Stimulated activated CD8-positive, alpha-beta memory T cell treated with anti-CD3 and anti-CD28 coated beads, Interleukin-7, amount 100 ng/mL, for 4 hours (primary cell): Measurements from ENCODE around the gene PLPP3.

Source experiments
- DNase-seq, 2 donors: peaks; one replicate each; pipeline ENCODE4 v3.0.0-alpha.2; 2020; ENCODE audit warnings: low read depth in 2 of 2

Gene PLPP3

DNA sequence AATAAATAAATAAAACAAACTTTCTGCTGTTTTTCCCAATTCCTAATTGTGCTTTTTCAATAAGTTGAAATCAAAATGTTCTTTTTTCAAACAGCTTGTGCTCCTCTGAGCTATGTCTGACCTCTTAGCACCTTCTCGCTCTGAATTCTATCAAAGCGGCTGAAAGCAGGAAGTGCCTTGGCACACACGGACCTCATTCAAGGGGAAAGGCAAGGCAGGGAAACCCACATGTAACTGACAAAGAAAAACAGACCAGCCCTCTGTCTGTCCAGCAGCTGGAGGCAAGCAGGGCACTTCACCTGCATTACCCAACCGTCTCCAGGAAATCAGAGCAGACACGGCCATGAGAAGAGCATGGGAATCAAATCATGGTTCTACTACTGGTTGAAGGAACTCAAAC, 56.7 kb downstream of the PLPP3 start:
- DNase-seq: no peak

DNA sequence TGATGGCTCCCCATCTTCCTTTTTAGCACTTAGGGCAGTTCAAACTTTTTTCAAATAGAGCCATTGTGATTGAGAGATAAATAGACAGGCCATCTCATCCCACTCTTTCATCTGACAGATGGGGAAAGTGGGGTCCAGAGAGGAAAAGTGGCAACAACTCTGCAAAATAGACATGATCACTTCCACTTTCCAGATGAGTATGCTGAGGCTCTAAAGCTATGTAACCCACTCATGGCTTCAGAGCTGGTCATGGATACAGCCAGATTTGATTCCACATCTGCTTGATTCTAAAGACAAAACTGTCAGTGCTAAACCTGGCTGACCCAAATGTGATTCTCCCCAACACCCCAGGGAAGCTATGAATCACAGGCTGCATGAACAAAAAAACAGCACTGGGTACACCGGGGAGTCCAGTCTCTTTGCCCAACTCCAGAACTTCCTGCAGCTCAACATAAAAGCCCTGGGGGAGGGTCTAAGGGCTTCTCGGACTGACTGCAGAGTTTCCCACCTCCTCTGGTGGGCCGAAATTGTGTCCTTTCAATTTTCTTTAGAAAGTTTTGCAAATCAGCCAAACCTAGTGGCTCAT, 59.3 kb downstream of the PLPP3 start:
- no peak for DNase-seq

DNA sequence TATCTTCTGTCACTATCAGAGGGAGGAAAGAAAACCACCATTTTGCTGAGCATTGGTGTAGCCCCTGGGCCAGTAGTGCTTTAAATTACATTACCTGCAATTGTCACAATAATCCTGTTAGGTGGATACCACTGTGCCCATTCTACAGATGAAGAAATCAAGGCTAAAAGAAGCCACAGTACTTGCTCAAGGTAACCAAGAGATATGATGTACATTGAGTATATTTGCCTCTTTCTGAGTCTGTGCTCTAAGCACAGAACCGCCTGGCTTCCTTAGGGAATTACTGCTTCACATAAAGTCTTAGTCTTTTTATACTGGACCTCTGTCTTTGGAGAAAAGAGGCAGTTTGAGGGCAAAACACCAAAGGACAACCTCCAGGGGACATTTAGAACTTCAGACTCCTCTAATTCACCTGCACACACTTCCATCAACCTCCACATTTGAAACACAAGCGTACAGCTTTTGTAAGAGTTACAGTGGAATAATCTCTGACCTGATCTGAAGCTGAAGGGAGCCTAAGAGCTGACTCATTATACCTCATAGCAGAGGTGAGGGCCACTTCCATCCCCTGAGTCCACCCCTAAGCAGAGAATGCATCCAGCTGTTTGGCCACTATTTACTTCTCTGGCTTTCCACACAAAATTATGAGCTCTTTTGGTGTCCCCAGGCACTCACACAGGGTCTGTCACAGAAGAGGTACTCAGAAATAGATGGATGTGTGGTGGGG, 61.8 kb downstream of the PLPP3 start:
- no peak for DNase-seq

DNA sequence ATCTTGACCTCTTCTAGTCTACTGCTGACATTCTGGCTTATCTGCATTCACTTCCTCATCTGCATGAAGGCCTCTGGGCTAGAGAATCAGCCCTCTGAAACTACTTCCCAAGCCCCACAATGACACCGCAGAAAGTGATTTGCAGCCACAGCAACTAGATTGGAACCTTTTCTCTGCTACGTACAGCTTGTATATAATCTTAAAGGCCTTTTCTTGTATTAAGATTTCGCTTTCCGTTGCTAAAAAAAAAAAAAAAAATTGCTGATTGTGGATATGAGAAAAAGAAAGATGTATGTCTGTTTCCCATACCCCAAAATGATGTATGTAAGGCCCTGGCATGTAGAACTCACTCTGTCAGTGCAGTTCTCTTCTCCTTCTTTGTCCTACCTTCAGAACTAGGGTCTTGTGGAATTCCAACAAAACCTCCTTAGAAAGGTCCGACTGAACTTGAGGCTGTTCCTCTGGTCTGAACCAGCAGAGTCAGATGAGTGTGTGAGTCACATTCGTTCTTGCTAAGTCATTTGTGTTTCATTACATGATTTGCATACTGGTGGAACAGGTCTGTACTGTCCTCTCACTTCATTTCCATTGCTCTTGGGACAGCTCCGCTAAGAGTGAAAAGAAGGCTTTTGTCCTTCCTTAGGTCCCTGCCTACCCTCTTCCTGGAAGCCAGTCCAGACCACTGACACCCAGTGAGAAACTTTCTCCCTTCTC, 62.7 kb downstream of the PLPP3 start:
- DNase-seq: no peak

DNA sequence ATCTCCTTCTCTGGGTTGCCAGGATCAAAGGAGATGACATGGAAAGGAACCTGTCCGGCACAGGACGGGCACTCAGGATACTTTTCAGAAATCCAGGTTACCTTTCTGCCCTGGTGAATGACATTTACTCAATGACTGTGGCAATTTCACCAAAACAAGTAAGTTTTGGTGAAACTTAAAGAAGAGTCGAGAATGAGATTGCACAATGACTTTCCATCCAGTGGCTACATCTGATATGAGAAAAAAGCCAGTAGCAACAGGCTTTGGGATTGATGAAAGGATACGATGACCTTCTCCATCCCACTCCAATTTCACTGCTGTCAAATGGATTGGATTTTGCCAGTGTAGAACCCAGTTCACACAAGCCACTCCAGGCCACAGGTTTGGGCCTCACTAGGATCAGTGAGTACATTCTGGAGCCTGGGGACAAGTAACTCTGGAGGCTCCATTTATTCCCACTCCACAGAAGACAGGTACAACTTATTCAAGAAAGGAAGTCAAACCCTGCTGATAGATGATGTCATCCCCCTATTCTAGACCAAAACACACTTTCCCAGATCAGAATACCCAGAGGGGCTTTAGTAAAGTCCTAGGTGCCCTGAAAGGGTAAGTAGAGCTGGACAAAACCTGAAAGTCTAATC, 63.3 kb downstream of the PLPP3 start:
- DNase-seq: no peak

DNA sequence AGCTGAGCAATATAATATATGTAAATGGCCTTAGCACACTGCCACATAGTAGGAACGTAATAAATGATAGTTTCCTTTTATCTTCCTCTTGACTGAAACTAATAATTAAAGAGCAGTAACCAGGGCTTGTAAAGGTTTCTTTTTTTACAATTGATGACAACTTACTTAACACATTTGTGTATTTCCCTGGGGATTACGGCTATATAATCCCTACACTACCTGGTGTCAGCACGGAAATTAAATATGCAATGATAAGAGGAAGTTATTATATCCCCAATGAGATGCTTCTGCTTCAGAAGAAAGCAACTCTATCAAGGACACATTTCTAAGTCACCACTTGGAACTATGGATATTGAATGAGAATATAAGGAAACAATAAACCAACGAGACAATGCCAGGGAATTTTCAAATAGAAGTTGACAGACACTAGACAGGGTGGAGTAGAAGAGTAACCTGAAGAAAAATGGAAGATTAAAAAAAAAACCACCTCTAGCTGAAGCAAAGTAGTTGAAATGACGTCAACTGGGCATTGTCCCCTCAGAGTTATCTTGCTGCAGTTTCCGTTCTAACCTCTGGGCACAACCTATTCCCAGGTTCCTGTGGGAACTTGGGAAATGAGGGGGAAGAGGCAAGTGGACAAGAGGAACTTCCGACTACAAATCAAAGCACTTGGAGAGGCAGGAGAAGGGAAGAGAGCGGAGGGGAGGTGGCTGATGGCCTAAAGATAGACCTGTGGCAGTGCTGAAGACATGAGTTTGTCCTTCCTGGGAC, 66.5 kb downstream of the PLPP3 start:
- DNase-seq: no peak

DNA sequence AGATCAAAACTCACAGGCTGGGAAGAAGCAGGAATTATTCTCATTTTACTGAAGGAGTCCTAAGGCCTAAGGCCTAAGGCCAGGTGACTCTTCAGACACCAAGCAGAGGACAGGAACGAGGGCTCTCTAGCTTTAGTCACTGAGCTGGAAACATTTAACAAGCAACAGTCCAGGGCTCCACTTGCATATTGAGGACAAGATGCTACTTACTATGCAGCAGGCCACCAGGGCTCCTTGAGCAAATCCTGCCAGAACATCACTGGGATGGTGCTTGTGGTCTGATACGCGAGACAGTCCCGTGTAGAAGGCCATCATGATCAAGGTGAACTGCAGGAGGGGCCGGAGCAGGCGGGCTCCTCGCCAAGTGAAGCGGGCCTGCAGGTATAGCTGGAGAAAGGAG, 67.6 kb downstream of the PLPP3 start:
- DNase-seq: no peak

DNA sequence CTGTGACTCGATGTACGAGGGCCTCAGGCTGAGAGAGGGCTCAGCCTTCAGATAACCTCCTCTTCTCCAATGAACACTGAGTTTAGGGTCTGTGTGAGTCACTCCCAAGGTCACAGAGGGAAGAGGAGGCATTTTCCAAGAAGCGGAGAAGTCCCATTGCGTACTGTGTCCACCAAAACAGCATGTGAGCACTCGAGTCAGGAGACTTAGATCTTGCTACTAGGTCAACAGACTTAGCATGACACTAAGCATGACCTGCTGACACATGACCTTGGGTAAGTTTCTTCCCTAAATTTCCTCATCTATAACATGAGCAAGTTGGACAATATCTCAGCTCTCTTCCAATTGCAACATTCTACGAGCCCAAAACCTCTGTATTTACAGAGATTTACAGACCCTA, 68.0 kb downstream of the PLPP3 start:
- no peak for DNase-seq

DNA sequence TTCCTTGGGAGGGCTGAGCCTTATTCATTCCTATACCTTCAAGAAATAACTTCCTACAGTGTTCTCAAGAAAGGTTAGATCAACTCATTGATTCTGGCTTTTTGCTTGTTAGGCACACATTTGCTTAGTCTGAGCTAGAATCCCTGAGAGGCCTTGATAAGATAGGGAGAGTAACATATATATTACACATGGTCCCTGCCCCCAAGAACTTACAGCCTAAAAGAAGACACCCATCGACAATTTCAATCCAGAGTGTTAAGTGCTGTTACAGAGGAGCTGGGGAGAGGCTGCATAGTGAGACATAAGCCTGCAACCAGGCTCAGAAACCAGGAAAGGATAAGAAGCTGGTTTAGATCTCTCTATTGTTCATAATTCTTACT, 68.7 kb downstream of the PLPP3 start:
- no peak for DNase-seq

DNA sequence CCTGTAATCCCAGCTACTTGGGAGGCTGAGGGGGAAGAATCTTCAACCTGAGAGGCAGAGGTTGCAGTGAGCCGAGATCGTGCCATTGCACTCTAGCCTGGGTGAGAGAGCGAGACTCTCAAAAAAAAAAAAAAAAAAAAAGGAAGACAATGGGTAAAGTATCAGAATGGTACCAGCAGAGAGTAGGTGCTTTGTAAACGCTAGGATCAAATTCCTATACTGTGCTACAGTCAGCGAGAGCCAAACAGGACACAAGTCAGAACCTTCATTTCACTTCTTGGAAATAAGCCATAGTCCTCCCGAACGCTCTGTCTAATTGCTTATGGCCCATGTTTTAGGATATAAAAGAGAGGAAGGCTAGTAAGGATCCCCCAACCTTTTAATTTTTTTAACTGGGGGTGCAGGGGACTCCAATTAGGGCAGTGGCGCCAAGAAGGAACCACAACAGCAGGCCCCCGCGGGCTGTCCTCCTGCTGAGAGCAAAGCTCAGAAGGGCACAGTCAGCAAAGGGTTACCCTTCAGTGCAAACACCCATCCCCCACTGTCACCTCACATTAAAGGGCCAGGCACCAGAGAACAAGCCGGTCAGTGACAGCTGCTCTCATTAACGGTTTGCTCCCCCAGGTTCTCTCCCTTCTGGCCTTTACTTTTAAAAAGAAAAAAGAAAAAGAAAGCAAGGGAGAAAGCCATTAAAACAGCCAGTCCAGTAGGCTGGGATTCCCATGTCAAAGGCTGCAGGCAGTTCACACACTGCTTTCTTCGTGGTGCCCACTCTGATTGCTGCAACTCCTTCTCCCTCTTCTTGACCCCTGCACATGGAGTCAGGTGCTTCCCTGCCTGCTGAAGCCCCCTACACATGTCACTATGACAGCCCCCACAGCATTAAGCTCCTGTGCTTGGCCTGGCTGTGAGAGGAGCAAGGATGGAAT, 69.4 kb downstream of the PLPP3 start:
- no peak for DNase-seq

DNA sequence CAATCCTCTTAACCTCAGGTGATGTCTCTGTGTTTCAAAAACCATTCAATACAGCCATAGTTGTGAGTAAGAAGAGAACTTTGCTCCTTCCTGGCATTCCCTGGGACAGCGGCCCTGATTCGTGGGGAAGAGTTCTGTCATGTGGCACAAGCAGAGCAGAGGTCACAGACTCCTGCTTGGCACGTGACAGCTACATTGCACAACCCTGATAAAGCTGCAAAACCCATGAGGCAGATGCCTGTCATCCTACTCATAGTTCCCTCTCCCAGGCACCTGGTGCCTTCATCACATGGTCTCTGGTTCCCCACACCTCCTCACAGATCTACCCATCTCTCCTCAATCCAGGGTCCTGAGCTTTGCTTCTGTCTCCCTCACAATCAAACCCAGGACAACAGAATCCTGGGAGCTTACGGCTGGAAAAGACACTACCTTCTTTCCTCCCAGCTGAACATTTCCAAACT, 70.8 kb downstream of the PLPP3 start:
- no peak for DNase-seq

DNA sequence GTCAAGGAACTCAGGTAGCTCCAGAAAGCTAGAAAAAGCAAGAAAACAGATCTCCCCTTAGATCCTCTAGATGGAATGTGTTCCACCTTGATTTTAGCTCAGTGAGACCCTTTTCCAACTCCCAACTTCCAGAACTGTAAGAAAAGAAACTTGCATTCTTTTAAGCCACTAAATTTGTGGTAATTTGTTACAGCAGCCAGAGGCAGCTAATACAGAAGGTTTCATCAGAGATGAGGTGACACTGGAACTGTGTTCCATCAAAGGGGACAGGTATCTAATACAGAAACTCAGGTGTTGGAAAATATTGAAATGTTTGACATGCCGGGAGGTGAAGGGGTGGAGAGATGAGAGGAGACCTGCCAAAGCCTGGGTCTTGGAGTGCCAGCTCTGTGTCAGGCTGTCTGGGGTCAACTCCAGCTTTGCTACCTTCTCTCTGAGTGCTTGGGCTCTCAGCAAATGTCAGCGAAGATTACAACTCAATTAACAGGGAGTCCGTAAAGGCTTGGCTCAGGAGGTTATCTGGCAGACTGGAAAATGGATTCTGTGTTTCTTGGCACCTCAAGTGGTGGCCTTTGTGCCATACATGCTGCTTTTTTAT, 71.3 kb downstream of the PLPP3 start:
- no peak for DNase-seq

DNA sequence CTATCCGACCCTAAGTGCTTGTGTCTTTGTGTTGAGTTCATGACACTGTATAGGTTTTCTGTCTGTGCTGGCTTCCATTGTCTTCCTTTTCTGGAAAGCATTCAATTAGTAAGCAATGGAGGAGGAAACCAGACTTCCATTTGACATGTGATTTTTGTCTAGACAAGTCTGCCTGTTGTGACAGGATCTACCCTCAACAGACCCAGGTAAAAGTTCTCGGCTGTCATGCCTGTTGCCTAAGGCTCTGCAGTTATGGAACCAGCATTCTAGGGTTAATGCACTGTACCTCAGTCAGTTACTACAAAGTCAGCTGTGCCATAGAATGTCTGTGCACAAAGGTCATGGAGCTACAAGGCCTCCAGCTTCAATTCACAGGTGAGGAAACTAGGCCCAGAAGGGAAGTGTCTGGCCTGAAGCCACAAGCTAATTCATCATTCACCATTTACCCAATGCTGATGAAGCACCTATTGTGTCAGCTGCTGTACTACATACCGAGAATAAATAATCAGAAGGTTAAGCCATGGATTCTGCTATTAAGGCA, 72.3 kb downstream of the PLPP3 start:
- DNase-seq: no peak

DNA sequence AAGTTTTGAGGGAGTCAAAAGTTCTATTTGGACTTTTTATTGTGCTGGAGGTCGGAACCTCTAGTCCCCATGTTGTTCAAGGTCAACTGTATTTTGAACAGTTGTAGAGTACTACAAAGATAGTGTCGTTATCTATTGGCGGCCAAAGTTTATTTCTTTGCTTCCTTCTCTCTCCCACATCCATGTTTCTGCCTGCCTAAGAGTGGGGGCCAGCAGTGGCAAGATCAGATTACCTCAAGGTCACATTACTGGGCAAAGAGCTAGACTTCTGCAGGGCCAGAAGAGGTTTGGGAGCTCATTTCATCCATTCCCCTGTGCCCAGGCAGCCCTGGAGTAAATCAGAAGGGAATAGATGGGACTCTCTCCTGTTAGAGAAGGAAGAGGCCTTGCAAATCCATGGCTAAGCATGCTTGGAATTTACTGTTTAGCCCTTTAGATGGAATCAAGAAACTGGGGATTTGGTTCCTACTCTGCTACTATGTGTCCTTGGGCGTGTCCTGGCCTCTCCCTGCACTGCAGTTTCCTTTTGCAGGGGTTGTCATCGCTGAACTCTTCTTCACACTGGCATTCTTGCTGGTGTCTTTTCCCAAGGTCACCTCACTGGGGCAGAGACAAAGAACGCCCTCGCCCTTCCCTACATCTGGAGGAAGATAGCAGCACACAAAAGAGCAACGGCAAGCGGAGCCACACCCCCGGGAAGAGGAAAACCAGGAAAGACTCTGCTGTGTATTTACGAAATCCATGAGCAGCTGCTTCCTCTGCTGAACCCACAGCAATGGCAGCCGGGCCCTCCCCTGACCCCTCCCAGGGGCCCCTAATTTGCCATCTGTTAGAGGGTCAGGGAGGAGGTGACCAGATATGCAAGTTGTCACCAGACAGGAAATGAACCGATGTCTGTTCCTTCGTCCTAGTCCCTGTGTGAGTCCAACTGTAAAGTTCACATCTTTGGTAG, 73.3 kb downstream of the PLPP3 start:
- DNase-seq: no peak

DNA sequence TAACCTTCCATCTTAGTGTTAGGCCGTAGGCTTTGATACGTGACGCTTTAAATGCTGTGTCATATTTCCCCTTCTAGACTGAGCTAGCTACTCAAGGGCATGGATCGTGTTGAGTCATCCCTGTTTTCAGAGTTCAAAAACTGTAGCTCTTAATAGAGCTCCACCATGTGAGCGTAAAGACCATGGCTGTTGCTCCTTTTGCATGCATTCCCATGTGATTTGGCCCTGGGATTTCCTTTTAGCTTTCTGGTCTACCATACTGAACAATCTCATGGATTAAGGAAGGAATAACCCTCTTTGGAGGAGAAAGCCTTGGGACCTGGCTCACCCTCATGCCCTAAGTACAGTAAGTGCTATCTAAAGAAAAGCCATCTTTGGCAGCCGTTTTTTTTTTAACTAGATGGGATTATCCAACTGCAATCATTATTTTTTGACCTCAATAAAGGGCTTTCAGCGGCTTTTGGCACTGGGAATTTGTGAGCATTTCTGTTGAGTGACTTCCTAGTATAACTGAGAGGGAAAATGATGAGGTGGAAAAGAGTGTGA, 76.6 kb downstream of the PLPP3 start:
- DNase-seq: no peak

DNA sequence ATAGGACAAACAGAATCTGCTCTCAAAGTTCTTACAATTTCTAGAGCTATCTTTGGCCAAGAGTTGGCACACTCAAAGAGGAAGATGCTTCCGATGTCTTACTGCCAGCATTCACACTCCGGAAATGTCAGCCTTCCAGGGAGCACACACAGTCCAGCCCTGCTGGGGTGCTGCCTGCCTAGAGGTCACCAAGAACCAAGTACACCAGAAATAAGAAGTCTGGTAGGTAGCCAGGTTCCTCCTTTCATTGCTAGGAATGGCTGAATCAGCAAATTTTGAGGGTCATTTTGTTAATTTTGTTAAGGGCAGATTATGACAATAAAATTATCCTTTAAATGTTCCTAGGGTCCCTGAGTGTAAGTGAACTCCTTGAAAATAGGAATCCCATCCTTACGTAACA, 77.5 kb downstream of the PLPP3 start:
- DNase-seq: no peak

DNA sequence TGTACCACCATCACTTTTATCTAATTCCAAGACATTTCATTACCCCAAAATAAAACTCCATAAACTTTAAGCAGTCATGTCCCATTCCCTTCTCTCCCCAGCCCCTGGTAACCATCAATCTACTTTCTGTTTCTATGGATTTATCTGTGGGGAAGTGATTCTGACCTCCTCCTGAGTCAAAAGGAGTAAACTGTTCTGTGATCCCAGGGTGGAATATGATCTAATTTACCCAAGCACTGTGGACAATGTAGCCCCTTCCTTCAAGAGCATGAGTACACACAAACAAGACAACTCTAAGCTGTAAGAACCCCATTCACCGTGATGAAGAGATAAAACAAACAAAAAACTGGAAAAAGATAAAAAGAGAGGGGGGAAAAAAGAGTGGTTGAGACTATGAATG, 77.9 kb downstream of the PLPP3 start:
- DNase-seq: no peak
